Stimulated activated CD8-positive, alpha-beta memory T cell treated with anti-CD3 and anti-CD28 coated beads, Interleukin-2, amount 100 ng/mL, for 1 hour (primary cell): ENCODE measurements around the gene JCAD.
"Not testable (repeated sequence)": the region's sequence is repeated elsewhere in the genome, so short reads cannot be mapped to it uniquely, and the experiment has no call there.

Source experiments
- DNase-seq, 2 donors: peaks; one replicate each; pipeline ENCODE4 v3.0.0-alpha.2; 2020; ENCODE audit warnings: low read depth in 2 of 2

The JCAD gene

GRCh38 chr10:29982997-29983648 lies 76.3 kb downstream of the JCAD start:
- no peak for DNase-seq

DNA sequence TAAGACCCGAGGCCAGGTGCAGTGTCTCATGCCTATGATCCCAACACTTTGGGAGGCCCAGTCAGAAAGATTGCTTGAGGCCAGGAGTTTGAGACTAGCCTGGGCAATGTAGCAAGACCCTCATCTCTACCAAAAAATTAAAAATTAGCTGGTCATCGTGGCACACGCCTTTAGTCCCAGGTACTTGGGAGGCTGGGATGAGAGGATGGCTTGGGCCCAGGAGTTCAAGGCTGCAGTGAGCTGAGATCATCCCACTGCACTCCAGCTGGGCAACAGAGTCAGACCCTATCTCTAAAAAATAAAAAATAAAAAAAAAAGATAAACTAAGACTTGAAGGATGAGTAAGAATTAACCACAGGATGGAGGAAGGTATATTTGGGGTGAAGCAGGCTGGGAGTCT lies 77.9 kb downstream of the JCAD start:
- DNase-seq, result no peak

GRCh38 chr10:29980084-29980483 lies 79.3 kb downstream of the JCAD start:
- DNase-seq, result no peak

DNA sequence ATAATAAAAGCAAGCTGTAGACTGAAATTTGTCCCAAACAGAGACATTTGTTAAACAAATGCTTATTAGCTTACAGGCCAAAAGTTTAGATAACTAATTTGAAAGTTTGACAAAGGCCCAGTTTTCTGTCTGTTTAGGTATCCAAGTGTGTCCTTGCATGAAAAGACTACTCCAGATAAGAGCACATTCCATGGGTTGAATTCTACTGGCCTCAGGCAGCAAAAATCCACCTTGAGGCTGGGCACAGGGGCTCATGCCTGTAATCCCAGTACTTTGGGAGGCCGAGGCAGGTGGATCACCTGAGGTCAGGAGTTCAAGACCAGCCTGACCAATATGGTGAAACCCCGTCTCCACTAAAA lies 80.0 kb downstream of the JCAD start:
- not testable (repeated sequence) for DNase-seq

- no peak for DNase-seq
Observed at GRCh38 chr10:29977171-29977570, 82.2 kb downstream of the JCAD start.

GRCh38 chr10:29976134-29976533 lies 83.3 kb downstream of the JCAD start:
- DNase-seq, result no peak

- no peak for DNase-seq
Observed at GRCh38 chr10:29974773-29975172, 84.6 kb downstream of the JCAD start.

- DNase-seq, result no peak
Observed at GRCh38 chr10:29973921-29974320, 85.5 kb downstream of the JCAD start.

GRCh38 chr10:29970576-29970975 lies 88.8 kb downstream of the JCAD start:
- DNase-seq, result no peak

DNA sequence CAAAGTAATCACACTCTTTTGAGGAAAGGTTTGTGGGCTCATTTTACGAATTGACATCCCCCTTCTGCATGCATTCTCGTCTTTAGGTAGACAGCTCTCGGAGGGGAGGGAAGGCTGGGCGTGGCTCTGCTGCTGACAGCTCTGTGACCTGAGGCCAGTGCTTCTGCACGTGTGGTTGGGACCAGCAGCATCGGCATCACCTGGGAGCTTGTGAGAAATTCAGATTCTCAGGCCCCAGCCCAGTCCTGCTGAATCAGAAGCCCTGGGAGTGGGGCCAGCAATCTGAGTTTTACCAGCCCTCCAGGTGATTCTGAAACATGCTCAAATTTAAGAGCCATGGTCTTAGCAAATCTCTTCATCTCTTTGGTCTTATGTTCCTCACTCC lies 89.4 kb downstream of the JCAD start:
- DNase-seq, result no peak

GRCh38 chr10:29969255-29970011 lies 90.0 kb downstream of the JCAD start:
- DNase-seq, result no peak

GRCh38 chr10:29968585-29968984 lies 90.8 kb downstream of the JCAD start:
- no peak for DNase-seq

DNA sequence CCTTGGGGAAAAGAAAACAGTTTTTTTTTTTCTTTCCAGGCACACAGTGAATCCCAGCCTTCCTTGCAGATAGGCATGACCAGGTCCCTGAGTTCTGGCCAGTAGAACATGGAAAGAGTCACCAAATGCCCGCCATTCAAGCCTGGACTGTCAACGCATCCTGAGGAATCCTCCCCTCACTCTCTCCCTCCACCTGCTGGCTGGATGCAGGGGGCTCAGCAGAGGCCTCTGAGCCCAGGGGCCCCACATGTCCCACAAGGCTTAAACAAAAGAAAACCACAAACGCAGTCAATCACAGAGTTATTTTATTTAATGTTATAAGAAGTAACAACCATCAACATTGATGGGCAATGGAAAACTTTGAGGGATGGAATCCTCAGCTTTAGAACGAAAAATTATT lies 93.1 kb downstream of the JCAD start:
- no peak for DNase-seq
